Endothelial cell of umbilical vein (primary cell): ENCODE measurements around the gene ATP2C2. TPM values are rescaled to one million over a fixed set of nuclear protein-coding genes. Genes with fewer than 3 reads are reported as not detected.

ENCODE experiments used
- BruUV-seq: library from RNA; stranded (reverse); fragments of 400-500 nt; replicated peaks from 2 replicates; lab custom pipeline; 2021; lab: Mats Ljungman, UMichigan
- CTCF ChIA-PET: fragments of 300-600, 350-600 bp; sonication (Branson Sonifier 250); formaldehyde crosslinking; loops from one replicate; lab custom pipeline; 2021; ENCODE audit warnings: antibody characterized with exemption, inconsistent platforms; lab: Charles Lee
- POLR2A ChIA-PET: fragments of 300-600, 350-600 bp; sonication (Branson Sonifier 250); formaldehyde crosslinking; loops from one replicate; lab custom pipeline; 2021; ENCODE audit warnings: antibody characterized with exemption, inconsistent platforms; lab: Charles Lee
- DNase-seq: peaks from one replicate; pipeline ENCODE4 v3.0.0-alpha.2; 2011; ENCODE audit warnings: low read depth, low spot score
- FAIRE-seq: peaks from 2 replicates; lab custom pipeline; 2011; peaks lifted over from hg19 to GRCh38; lab: Jason Lieb, UNC
- H2AFZ ChIP-seq: 2 replicates; pipeline ENCODE4 v1.6.0; 2012; ENCODE audit warnings: low read depth, low read length, control low read depth, inconsistent platforms
- H3K27ac ChIP-seq: 2 replicates; pipeline ENCODE4 v1.5.1; 2011; ENCODE audit warnings: low read depth, mild to moderate bottlenecking, control low read depth, low read length, moderate library complexity; ENCODE audit not compliant: insufficient read depth
- H3K27me3 ChIP-seq, 2 experiments: 2 replicates each; pipeline versions ENCODE4 v1.6.0 to v1.6.1; 2011; ENCODE audit warnings: low read length in 2 of 2, mixed read lengths in 1 of 2; ENCODE audit not compliant: control insufficient read depth in 2 of 2, insufficient read depth in 2 of 2
- H3K36me3 ChIP-seq, 2 experiments: 2 replicates in 1 of 2; 3 replicates in 1 of 2; pipeline ENCODE4 v1.5.1; 2011; ENCODE audit warnings: low read length in 2 of 2, mild to moderate bottlenecking in 1 of 2, moderate library complexity in 1 of 2; ENCODE audit not compliant: control insufficient read depth in 2 of 2, insufficient read depth in 2 of 2; ENCODE audit errors: extremely low read depth in 1 of 2
- H3K4me1 ChIP-seq: 3 replicates; pipeline ENCODE4 v1.5.1; 2011; ENCODE audit warnings: mild to moderate bottlenecking, low read length; ENCODE audit not compliant: control insufficient read depth, insufficient read depth; ENCODE audit errors: extremely low read depth
- H3K4me2 ChIP-seq: 2 replicates; pipeline ENCODE4 v1.6.1; 2011; ENCODE audit warnings: low read length, control low read depth, mixed read lengths; ENCODE audit not compliant: insufficient read depth
- H3K4me3 ChIP-seq, 3 experiments: fragments of 200-600 bp in 1 of 3; sonication (generic), shearing (Covaris generic) in 1 of 3; replicated peaks in 1 of 3; 2 replicates each; pipeline ENCODE4 v1.5.1; 2011 to 2016; ENCODE audit warnings: control low read depth in 3 of 3, low read length in 3 of 3, mild to moderate bottlenecking in 2 of 3, inconsistent platforms in 1 of 3, low read depth in 1 of 3, moderate library complexity in 1 of 3; ENCODE audit not compliant: insufficient read depth in 1 of 3
- H3K79me2 ChIP-seq: 2 replicates; pipeline ENCODE4 v1.6.0; 2012; ENCODE audit warnings: low read length, inconsistent platforms; ENCODE audit not compliant: control insufficient read depth, insufficient read depth
- H3K9ac ChIP-seq: replicated peaks from 2 replicates; pipeline ENCODE3; 2011; ENCODE audit warnings: low read length, control low read depth; ENCODE audit not compliant: insufficient read depth; ENCODE audit errors: extremely low read depth
- H3K9me1 ChIP-seq: replicated peaks from 3 replicates; pipeline ENCODE4 v1.6.0; 2011; ENCODE audit warnings: mild to moderate bottlenecking, low read length; ENCODE audit not compliant: control insufficient read depth, insufficient read depth; ENCODE audit errors: extremely low read depth
- H3K9me3 ChIP-seq: replicated peaks from 2 replicates; pipeline ENCODE4 v1.5.1; 2012; ENCODE audit warnings: low read length, inconsistent platforms; ENCODE audit not compliant: control insufficient read depth, insufficient read depth
- H4K20me1 ChIP-seq: replicated peaks from 2 replicates; pipeline ENCODE3; 2011; ENCODE audit warnings: mild to moderate bottlenecking, low read length; ENCODE audit not compliant: control insufficient read depth, insufficient read depth; ENCODE audit errors: extremely low read depth
- CTCF ChIP-seq, 2 donors: IDR thresholded peaks; 1 replicate in 1 of 2; 2 replicates in 1 of 2; pipeline ENCODE4 v1.5.1; 2011; ENCODE audit warnings: low read length in 2 of 2, mild to moderate bottlenecking in 2 of 2, moderate library complexity in 2 of 2, control low read depth in 1 of 2, inconsistent platforms in 1 of 2, low read depth in 1 of 2; ENCODE audit not compliant: insufficient read depth in 1 of 2; ENCODE audit errors: extremely low read depth in 1 of 2
- EZH2 ChIP-seq: IDR thresholded peaks from 2 replicates; pipeline ENCODE4 v1.6.1; 2012; ENCODE audit warnings: borderline replicate concordance, low read depth, mild to moderate bottlenecking, moderate library complexity, low read length, inconsistent platforms; ENCODE audit not compliant: severe bottlenecking
- FOS ChIP-seq: IDR thresholded peaks from 2 replicates; pipeline ENCODE4 v1.6.1; 2011; ENCODE audit warnings: mild to moderate bottlenecking, low read length, moderate library complexity, borderline replicate concordance; ENCODE audit not compliant: insufficient read depth
- GATA2 ChIP-seq: IDR thresholded peaks from 2 replicates; pipeline ENCODE4 v1.7.0; 2011; ENCODE audit warnings: low read depth, mild to moderate bottlenecking, moderate library complexity, mixed read lengths, low read length; ENCODE audit not compliant: insufficient read length, insufficient read depth
- JUN ChIP-seq: IDR thresholded peaks from 2 replicates; pipeline ENCODE4 v1.6.1; 2011; ENCODE audit warnings: borderline replicate concordance, low read depth; ENCODE audit not compliant: insufficient read length, insufficient read depth
- MAX ChIP-seq: IDR thresholded peaks from 2 replicates; pipeline ENCODE4 v1.6.1; 2011; ENCODE audit not compliant: insufficient read depth, insufficient read length
- MYC ChIP-seq: IDR thresholded peaks from one replicate; pipeline ENCODE4 v1.6.1; 2011; ENCODE audit warnings: mild to moderate bottlenecking, low read depth, low read length
- POLR2A ChIP-seq: IDR thresholded peaks from 2 replicates; pipeline ENCODE4 v1.6.1; 2012; ENCODE audit warnings: low read depth, mild to moderate bottlenecking, control low read depth, low read length
- POLR2AphosphoS5 ChIP-seq: IDR thresholded peaks from 2 replicates; pipeline ENCODE4 v1.6.1; 2012; ENCODE audit warnings: low read depth, mild to moderate bottlenecking, control low read depth, low read length, moderate library complexity; ENCODE audit not compliant: insufficient read depth
- dilution Hi-C: fragments of 300-500 bp; cut with MboI; formaldehyde crosslinking; loops from one replicate; pipeline ENCODE4 v1.15.0; 2019; ENCODE audit warnings: low sequenced_read_pairs; ENCODE audit not compliant: extremely low pct_ligation_motif_present
- intact Hi-C: fragments of 100-400 bp; cut with micrococcal nuclease; formaldehyde crosslinking; loops from one replicate; pipeline ENCODE4 v1.10.0; 2022
- polyA plus RNA-seq, 4 experiments: library from polyadenylated mRNA; depleted of rRNA in 3 of 4; stranded (reverse) in 3 of 4; unstranded in 1 of 4; fragments of >200 nt; gene quantifications; 2 replicates each; pipeline versions ENCODE4 v1.2.1 to v1.2.3, GENCODE V29; 2011 to 2012; ENCODE audit warnings: missing spikeins in 1 of 4
- total RNA-seq: library from RNA; stranded (reverse); gene quantifications from 2 replicates; pipeline ENCODE4 v1.2.3, GENCODE V29; 2021

Gene ATP2C2
- total and polyA plus RNA-seq, 2 donors (not counting 3 experiments of a cell fraction or from before 2014, with no cell fraction given) = not detected

GRCh38 chr16:84367297-84367680 lies 1.0 kb upstream of the ATP2C2 start:
- Histone ChIP-seq H3K9ac (no peak overlapping the region), H3K79me2 (no peaks in the 10 kb centered on the region), H3K27me3 (peaks cover 33 to 36% of the 10 kb centered on the region in 2 experiments), H3K9me1 (no peaks in the 10 kb centered on the region), H3K4me3 (no peak overlapping the region), H3K36me3 (no peaks in the 10 kb centered on the region), H3K4me1 (no peaks in the 10 kb centered on the region), H3K4me2 (no peak overlapping the region), H2AFZ (no peak overlapping the region), H3K9me3 (no peaks in the 10 kb centered on the region), H4K20me1 (no peaks in the 10 kb centered on the region), H3K27ac (no peak overlapping the region)
- dilution Hi-C loops = no loop called here
- POLR2A ChIA-PET = no interaction called here
- DNase-seq = no peak
- intact Hi-C loops = no loop called here
- TF ChIP-seq EZH2 (no peak), POLR2AphosphoS5 (no peak), MYC (no peak), MAX (no peak), POLR2A (no peak), JUN (no peak), GATA2 (no peak), FOS (no peak), CTCF (IDR thresholded peaks at IDR 0.05; ENCODE audit: extremely low read depth in 1 of 2, insufficient read depth in 1 of 2, low read depth in 1 of 2, low read length in 2 of 2) (no peak)
- CTCF ChIA-PET = no interaction called here
- FAIRE-seq = no peak
- BruUV-seq = no TSS peak
